CD14-positive monocyte (primary cell): Measurements from ENCODE around the gene ZNF883. TPM values are rescaled to one million over a fixed set of nuclear protein-coding genes. Genes with fewer than 3 reads are reported as not detected.

Experiments used
- DNase-seq, 3 donors: peaks; one replicate each; pipeline ENCODE4 v3.0.0-alpha.2; 2011 to 2022
- H2AFZ ChIP-seq: 2 replicates; pipeline ENCODE4 v1.6.0; 2012; ENCODE audit warnings: mild to moderate bottlenecking, low read depth, low read length, inconsistent platforms; ENCODE audit not compliant: insufficient read depth, poor library complexity, severe bottlenecking
- H3K27ac ChIP-seq, 2 donors: 1 replicate in 1 of 2; 2 replicates in 1 of 2; pipeline ENCODE4 v1.5.1; 2012 to 2013; ENCODE audit warnings: low read length in 2 of 2, control low read depth in 1 of 2, inconsistent platforms in 1 of 2, low read depth in 1 of 2, mild to moderate bottlenecking in 1 of 2
- H3K27me3 ChIP-seq, 2 donors: one replicate each; pipeline versions ENCODE4 v1.6.0 to v1.6.1; 2011 to 2013; ENCODE audit warnings: low read length in 2 of 2; ENCODE audit not compliant: control insufficient read depth in 2 of 2, insufficient read depth in 2 of 2
- H3K36me3 ChIP-seq, 2 donors: replicated peaks in 1 of 2; 1 replicate in 1 of 2; 2 replicates in 1 of 2; pipeline versions ENCODE4 v1.5.1 to v1.6.1; 2012 to 2013; ENCODE audit warnings: low read length in 2 of 2, control low read depth in 1 of 2, inconsistent platforms in 1 of 2, mild to moderate bottlenecking in 1 of 2; ENCODE audit not compliant: insufficient read depth in 2 of 2, control insufficient read depth in 1 of 2
- H3K4me1 ChIP-seq, 2 donors: 1 replicate in 1 of 2; 2 replicates in 1 of 2; pipeline versions ENCODE4 v1.5.1 to v1.6.1; 2012 to 2013; ENCODE audit warnings: low read length in 2 of 2, control low read depth in 1 of 2, inconsistent platforms in 1 of 2, mild to moderate bottlenecking in 1 of 2, moderate library complexity in 1 of 2; ENCODE audit not compliant: insufficient read depth in 2 of 2, control insufficient read depth in 1 of 2
- H3K4me2 ChIP-seq: replicated peaks from 2 replicates; pipeline ENCODE3; 2012; ENCODE audit warnings: low read length, moderate library complexity, mild to moderate bottlenecking; ENCODE audit not compliant: poor library complexity, severe bottlenecking; ENCODE audit errors: extremely low read depth
- H3K4me3 ChIP-seq, 3 experiments: fragments of 200-600 bp in 1 of 3; sonication (generic) in 1 of 3; replicated peaks in 1 of 3; 1 replicate in 2 of 3; 2 replicates in 1 of 3; pipeline ENCODE4 v1.5.1; 2011 to 2013; ENCODE audit warnings: low read length in 3 of 3, mild to moderate bottlenecking in 3 of 3, control low read depth in 2 of 3, low read depth in 2 of 3, inconsistent platforms in 1 of 3, moderate library complexity in 1 of 3
- H3K79me2 ChIP-seq: 2 replicates; pipeline ENCODE4 v1.6.0; 2012; ENCODE audit warnings: mild to moderate bottlenecking, control low read depth, inconsistent platforms, low read length, moderate library complexity; ENCODE audit not compliant: insufficient read depth
- H3K9ac ChIP-seq: 2 replicates; pipeline ENCODE4 v1.6.0; 2017; ENCODE audit warnings: low read length, mild to moderate bottlenecking; ENCODE audit not compliant: insufficient read depth, poor library complexity, severe bottlenecking
- H3K9me3 ChIP-seq, 2 donors: replicated peaks in 1 of 2; 1 replicate in 1 of 2; 2 replicates in 1 of 2; pipeline versions ENCODE4 v1.5.1 to v1.6.1; 2012 to 2013; ENCODE audit warnings: low read length in 2 of 2, control low read depth in 1 of 2; ENCODE audit not compliant: control insufficient read depth in 1 of 2, insufficient read depth in 1 of 2
- H4K20me1 ChIP-seq: 2 replicates; pipeline ENCODE4 v1.6.0; 2012; ENCODE audit warnings: mild to moderate bottlenecking, low read length, control low read depth, moderate library complexity; ENCODE audit not compliant: insufficient read depth
- H3K27ac Mint-ChIP-seq, 7 donors: one replicate each; pipeline ENCODE4 v1.8.0; 2020; ENCODE audit warnings: mild to moderate bottlenecking in 7 of 7, mixed read lengths in 7 of 7, moderate library complexity in 6 of 7, inconsistent platforms in 2 of 7
- H3K27me3 Mint-ChIP-seq, 3 donors: one replicate each; pipeline ENCODE4 v1.8.0; 2021 to 2022; ENCODE audit warnings: low read depth in 3 of 3, mild to moderate bottlenecking in 3 of 3, mixed read lengths in 3 of 3, moderate library complexity in 3 of 3, inconsistent platforms in 1 of 3
- H3K36me3 Mint-ChIP-seq, 2 donors: one replicate each; pipeline ENCODE4 v1.8.0; 2020; ENCODE audit warnings: mixed read lengths in 2 of 2, inconsistent platforms in 1 of 2, mild to moderate bottlenecking in 1 of 2
- H3K4me1 Mint-ChIP-seq: one replicate; pipeline ENCODE4 v1.8.0; 2020; ENCODE audit warnings: mild to moderate bottlenecking, mixed read lengths
- H3K4me3 Mint-ChIP-seq, 2 donors: one replicate each; pipeline ENCODE4 v1.8.0; 2020; ENCODE audit warnings: mild to moderate bottlenecking in 2 of 2, mixed read lengths in 2 of 2, moderate library complexity in 1 of 2
- H3K9me3 Mint-ChIP-seq, 7 donors: one replicate each; pipeline ENCODE4 v1.8.0; 2020 to 2022; ENCODE audit warnings: mixed read lengths in 7 of 7, mild to moderate bottlenecking in 6 of 7, moderate library complexity in 6 of 7, inconsistent platforms in 2 of 7
- WGBS: methylation state at CpG from one replicate; pipeline ENCODE4 v1.1.5; 2013; ENCODE audit warnings: missing lambda C conversion rate; ENCODE audit not compliant: insufficient coverage; 5-methylcytosine and 5-hydroxymethylcytosine counted together
- intact Hi-C, 2 donors: fragments of 100-400 bp; cut with micrococcal nuclease; formaldehyde crosslinking; loops; one replicate each; pipeline versions ENCODE4 v1.15.0 to v1.15.1; 2023
- polyA plus RNA-seq, 3 donors: library from polyadenylated mRNA; depleted of rRNA in 1 of 3; unstranded in 2 of 3; stranded (reverse) in 1 of 3; fragments of 300-500 nt in 2 of 3; fragments of >200 nt in 1 of 3; fragmentation: Illumina TruSeq in 2 of 3; gene quantifications; 1 replicate in 2 of 3; 2 replicates in 1 of 3; pipeline ENCODE4 v1.2.3, GENCODE V29; 2012 to 2021
- TF ChIP-seq, protein P1 (sequence below): fragments of 200-600 bp; IDR thresholded peaks from one replicate; pipeline ENCODE4 v1.8.0; 2022; ENCODE audit warnings: antibody characterized with exemption, mild to moderate bottlenecking

Gene ZNF883
- polyA plus RNA-seq, 3 donors, result 0.14 to 0.29 TPM; not detected in 1

DNA sequence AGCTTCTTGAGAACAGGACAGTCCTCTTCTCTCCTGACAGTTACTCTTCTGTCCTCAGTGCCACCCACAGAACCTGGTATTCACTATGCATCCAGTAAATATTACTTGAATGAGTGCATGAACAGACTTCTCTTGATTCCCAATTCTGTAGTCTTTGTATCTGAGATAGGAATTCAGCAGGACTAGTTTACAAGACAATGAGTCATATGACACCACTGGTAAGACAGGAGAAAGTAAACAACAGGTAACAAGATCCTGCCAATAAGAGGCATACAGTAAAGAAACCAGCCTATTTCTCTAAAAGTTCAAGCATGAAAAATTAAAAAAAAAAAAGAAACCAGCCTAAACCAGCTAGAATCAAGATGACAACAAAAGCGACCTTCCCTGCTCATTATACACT lies 6.2 kb downstream of the ZNF883 start:
- H3K79me2 ChIP-seq, result no peaks in the 10 kb centered on the region
- H3K27ac Mint-ChIP-seq, result no peak overlapping the region
- intact Hi-C loops, result no loop called here
- no peaks in the 10 kb centered on the region for H3K36me3 ChIP-seq
- H3K27me3 ChIP-seq, result no peaks in the 10 kb centered on the region
- H3K9me3 ChIP-seq, result peaks cover 27 to 67% of the 10 kb centered on the region in 2 donors
- no peaks in the 10 kb centered on the region for H4K20me1 ChIP-seq
- no peak overlapping the region for H3K4me2 ChIP-seq
- H3K27me3 Mint-ChIP-seq, result peaks cover under 1 to 5% (median 3%) of the 10 kb centered on the region in 3 donors
- no peak for DNase-seq
- H3K9ac ChIP-seq, result no peak overlapping the region
- TF ChIP-seq, protein P1, sequence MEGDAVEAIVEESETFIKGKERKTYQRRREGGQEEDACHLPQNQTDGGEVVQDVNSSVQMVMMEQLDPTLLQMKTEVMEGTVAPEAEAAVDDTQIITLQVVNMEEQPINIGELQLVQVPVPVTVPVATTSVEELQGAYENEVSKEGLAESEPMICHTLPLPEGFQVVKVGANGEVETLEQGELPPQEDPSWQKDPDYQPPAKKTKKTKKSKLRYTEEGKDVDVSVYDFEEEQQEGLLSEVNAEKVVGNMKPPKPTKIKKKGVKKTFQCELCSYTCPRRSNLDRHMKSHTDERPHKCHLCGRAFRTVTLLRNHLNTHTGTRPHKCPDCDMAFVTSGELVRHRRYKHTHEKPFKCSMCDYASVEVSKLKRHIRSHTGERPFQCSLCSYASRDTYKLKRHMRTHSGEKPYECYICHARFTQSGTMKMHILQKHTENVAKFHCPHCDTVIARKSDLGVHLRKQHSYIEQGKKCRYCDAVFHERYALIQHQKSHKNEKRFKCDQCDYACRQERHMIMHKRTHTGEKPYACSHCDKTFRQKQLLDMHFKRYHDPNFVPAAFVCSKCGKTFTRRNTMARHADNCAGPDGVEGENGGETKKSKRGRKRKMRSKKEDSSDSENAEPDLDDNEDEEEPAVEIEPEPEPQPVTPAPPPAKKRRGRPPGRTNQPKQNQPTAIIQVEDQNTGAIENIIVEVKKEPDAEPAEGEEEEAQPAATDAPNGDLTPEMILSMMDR, result no peak
- H3K4me3 ChIP-seq, result no peak overlapping the region
- peaks cover 32 to 75% (median 56%) of the 10 kb centered on the region in 7 donors for H3K9me3 Mint-ChIP-seq
- no peaks in the 10 kb centered on the region for H3K36me3 Mint-ChIP-seq
- no peaks in the 10 kb centered on the region for H3K4me1 Mint-ChIP-seq
- WGBS, result no CpG with 5 or more reads among the region's 1 CpG
- H3K27ac ChIP-seq, result no peak overlapping the region
- H2AFZ ChIP-seq, result no peak overlapping the region
- H3K4me3 Mint-ChIP-seq, result no peak overlapping the region
- H3K4me1 ChIP-seq, result no peaks in the 10 kb centered on the region

DNA sequence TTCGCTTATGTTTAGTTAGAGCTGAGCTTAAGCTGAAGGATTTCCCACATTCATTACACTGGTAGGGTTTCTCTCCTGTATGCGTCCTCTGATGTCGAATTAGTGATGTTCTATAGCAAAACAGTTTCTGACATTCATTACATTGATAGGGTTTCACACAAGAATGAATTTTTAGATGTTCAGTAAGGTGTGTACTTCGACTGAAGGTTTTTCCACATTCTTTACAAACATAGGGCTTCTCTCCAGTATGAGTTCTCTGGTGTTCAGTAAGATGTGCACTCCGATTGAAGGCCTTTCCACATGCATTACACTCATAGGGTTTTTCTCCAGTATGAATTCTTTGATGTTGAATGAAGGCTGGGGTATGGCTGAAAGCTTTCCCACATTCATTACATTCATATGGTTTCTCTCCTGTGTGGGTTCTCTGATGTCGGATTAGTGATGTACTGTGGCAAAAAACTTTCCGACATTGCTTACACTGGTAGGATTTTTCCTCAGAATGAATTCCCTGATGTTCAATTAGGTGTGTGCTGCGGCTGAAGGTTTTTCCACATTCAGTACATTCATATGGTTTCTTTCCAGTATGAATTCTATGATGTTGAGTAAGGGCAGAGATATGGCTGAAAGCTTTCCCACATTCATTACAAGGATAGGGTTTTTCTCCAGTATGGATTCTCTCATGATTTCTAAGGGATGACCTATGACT lies 14.6 kb downstream of the ZNF883 start:
- Histone ChIP-seq H3K9ac (no peak overlapping the region), H3K36me3 (no peaks in the 10 kb centered on the region), H2AFZ (no peak overlapping the region), H3K4me3 (peak overlapping the region in 1 of 3 experiments; percentile 0), H3K27me3 (no peaks in the 10 kb centered on the region), H3K79me2 (no peaks in the 10 kb centered on the region), H3K27ac (no peak overlapping the region), H4K20me1 (no peaks in the 10 kb centered on the region), H3K4me2 (no peak overlapping the region), H3K4me1 (no peaks in the 10 kb centered on the region), H3K9me3 (peaks cover 32 to 91% of the 10 kb centered on the region in 2 donors)
- intact Hi-C loops, result no loop called here
- Mint-ChIP-seq H3K27ac (no peak overlapping the region), H3K9me3 (peaks cover 38 to 77% (median 71%) of the 10 kb centered on the region in 7 donors), H3K36me3 (no peaks in the 10 kb centered on the region), H3K4me3 (no peak overlapping the region), H3K4me1 (no peaks in the 10 kb centered on the region), H3K27me3 (peaks cover 0 to 1% (median 0%) of the 10 kb centered on the region in 3 donors)
- WGBS, result no CpG with 5 or more reads among the region's 8 CpGs
- no peak for DNase-seq
- TF ChIP-seq, protein P1, result no peak
